Ishikawa (cell line): ENCODE data around the gene SEL1L2.

Experiments used
- MAX ChIP-seq: IDR thresholded peaks from 2 replicates; pipeline ENCODE4 v1.6.1; 2012
- TAF1 ChIP-seq: IDR thresholded peaks from 2 replicates; pipeline ENCODE4 v1.6.1; 2012; ENCODE audit warnings: low read depth, mild to moderate bottlenecking
- YY1 ChIP-seq: IDR thresholded peaks from 2 replicates; pipeline ENCODE4 v1.6.1; 2012; ENCODE audit warnings: low read depth

- TF ChIP-seq TAF1 (no peak), MAX (no peak), YY1 (no peak)
Measured at GRCh38 chr20:13877793-13878192, 112.6 kb downstream of the SEL1L2 start.
